ENCODE measurements around the gene NFE2L2. TPM values are rescaled to one million over a fixed set of nuclear protein-coding genes. Genes with fewer than 3 reads are reported as not detected.

Gene NFE2L2
- 43.3 to 62.3 TPM (median 48.3 TPM) in 5 replicates for total RNA-seq (2022; extraction: Qiagen RNA extraction; ENCODE audit: low read depth)

GRCh38 chr2:177264693-177265587 is at the start of gene NFE2L2:
Gene NFE2L2 (minus strand): TSS chr2:177264727. CDS start chr2:177264576, 151 bp downstream.

GRCh38 chr2:177212106-177212890 is 52.2 kb downstream of the NFE2L2 start, which contains the start of gene HNRNPA3:
Gene HNRNPA3 (plus strand): TSS chr2:177212794. CDS start chr2:177212800, 6 bp downstream.

Other genes with a start within 250 kb of the NFE2L2 start
- gene HNRNPA3, start 51.9 kb downstream of the NFE2L2 start, total RNA-seq (2022; extraction: Qiagen RNA extraction; ENCODE audit: low read depth), result 362 to 453 TPM (median 394 TPM) in 5 replicates
- 32.3 to 48.9 TPM (median 45.6 TPM) in 5 replicates for gene AGPS, start 128.0 kb upstream of the NFE2L2 start, total RNA-seq (2022; extraction: Qiagen RNA extraction; ENCODE audit: low read depth)